GM18526 (cell line): ENCODE data around the gene MYRIP.

ENCODE experiments used
- POLR2A ChIP-seq: IDR thresholded peaks from 3 replicates; pipeline ENCODE4 v1.6.1; 2011; ENCODE audit not compliant: insufficient read length; ENCODE audit errors: extremely low read depth

MYRIP gene

DNA sequence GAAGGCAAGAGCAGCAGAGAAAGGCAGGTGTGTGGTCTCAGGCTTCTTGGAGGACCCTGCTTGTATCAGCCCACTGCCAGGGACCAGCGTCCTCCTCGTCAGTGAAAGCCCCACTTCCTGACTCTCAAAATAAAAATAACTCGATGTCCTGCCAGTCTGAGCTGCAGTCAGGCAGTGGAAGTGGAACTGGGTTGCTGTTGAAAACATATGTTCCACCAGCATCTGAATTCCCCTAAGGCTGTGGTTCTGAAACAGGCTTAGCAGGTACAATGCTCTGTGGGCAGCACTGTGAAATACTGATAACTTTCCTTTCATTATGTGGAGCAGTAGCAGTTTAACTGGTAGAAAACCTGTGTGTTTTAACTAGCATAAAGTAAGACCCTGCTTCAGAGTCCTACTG, 378.5 kb downstream of the MYRIP start:
- no peak for TF ChIP-seq POLR2A

DNA sequence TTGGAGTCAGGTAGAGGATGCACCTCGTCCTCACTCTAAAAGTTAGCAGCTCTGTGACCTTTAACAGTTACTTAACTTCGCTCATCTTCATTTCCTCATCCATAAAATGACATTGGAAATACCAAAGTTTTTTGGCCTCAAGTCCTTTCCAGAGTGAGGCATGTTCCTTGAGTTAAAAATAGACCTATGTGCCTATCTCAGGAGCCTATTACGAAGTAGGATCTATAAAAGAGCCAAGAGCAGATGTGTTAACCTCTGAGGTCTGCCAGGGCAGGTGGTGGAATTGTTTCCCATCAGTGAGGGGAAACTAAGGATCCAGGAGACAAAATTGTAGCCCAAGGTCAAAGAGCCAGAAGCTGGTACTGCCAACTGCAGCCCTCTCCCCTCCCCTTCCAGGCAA, 379.7 kb downstream of the MYRIP start:
- TF ChIP-seq POLR2A, result no peak

DNA sequence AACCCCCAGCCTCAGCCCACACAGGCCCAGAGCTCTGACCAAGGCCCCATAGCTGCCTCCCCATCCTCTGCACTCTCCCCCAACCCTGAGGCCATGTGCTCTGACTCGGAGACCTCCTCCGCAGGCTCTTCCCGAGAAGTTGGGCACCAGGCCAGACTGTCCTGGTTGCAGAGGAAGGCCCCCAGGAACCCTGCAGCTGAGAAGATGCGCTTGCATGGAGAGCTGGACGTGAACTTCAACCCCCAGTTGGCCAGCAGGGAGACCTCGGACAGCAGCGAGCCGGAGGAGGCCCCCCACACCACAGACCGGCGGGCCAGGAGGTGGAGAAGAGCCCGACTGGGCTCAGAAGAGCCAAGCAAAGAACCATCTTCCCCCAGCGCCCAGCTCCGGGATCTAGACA, 380.6 kb downstream of the MYRIP start:
- no peak for TF ChIP-seq POLR2A

DNA sequence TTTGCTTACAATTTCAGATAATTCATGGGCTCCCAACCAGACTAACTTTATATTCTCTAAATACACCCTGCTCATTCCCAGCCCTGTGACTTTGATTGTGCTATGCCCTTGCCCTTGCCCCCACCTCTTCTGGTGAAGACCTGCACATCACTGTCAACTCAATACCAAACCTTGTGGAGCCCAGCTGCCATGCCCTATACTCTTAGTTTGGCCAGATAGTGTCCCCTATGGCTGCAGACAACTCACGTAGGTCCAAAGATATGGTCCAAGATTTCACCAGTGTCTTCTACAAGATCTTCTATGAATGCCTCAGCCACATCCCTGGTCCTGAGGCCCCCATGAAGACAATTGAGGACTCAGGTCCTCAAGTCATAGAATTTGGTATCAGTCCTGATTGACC, 381.8 kb downstream of the MYRIP start:
- TF ChIP-seq POLR2A, result no peak

DNA sequence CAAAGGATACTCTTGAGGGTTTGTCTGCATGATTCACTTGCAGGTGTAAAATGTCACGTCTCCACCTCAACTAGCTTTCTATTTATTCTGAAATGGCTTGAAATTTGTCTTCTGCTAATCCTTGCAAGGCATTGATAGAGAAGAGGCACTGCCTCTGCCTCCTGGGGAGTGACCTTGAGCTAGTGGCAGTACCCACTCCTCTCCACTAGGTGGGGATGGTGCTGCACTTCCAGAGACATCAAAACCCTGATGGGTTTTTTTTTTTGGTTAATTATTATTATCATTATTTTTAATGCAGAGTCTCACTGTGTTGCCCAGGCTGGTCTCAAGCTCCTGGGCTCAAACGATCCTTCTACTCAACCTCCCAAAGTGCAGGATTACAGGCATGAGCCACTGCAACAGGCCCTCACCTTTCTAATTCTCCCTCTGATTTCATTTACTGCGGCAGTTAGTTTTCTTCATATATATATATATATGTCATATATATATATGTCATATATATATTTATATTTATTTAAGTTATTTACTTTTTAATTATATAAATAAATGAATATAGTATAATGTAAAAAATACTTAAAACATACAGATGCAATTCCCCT, 382.5 kb downstream of the MYRIP start:
- TF ChIP-seq POLR2A, result no peak

DNA sequence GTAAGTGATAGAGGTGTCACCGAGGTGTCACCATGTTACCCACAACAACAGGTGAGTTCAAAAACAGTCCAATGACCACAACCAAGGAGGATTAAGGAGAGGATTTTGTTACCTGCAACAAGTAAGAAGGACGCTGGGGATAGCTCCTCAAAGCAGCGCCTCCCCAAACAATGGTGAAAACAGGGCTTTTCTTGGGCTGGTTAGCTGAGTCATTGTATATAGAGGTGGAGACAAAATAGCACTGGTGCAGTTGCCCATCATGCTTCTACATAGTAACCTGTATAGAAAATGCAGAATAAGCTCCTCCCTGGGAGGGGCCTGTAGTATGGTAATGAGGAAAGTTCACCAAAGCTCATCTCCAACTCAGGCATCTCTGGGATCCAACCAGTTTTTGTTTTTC, 383.2 kb downstream of the MYRIP start:
- no peak for TF ChIP-seq POLR2A

DNA sequence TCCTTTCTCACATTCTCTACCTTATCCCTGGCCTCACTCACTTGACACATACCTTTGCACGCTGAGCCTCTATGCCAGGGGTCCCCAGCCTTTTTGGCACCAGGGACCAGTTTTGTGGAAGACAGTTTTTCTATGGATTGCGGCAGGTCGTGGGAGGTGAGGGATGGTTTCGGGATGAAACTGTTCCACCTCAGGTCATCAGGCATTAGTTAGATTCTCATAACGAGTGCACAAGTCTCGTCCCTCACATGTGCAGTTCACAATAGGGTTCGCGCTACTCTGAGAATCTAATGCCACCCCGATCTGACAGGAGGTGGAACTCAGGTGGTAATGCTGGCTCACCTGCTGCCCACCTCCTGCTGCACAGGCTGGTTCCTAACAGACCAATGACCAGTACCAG, 387.6 kb downstream of the MYRIP start:
- no peak for TF ChIP-seq POLR2A

DNA sequence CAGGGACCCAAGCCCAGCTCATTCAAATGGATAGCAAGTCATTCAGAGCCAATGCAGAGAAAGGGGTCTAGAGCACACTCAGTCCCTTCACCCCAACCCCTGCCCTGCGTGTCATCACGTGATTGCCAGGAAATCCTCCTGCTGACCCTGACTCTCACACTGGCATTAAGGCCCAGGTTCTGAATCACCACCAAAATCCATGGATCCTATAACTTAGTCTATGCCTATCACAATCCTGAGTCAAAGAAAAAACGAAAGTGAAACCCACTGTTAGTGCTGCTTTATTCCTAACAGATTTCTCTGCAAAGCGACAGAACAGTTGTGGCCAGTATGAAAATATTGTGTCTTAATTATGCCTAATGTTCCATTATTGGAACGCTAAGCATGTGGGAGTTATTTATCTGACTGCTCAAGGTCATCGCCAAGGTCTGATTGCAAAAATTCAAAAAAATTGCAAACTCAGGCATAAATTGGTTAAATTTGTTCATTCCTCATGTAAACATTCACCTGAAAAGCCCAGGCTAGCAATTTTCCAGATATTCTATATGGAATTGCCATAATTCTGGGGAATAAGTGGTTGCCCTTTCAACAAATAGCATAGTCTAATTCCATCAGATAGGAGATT, 391.4 kb downstream of the MYRIP start:
- no peak for TF ChIP-seq POLR2A

DNA sequence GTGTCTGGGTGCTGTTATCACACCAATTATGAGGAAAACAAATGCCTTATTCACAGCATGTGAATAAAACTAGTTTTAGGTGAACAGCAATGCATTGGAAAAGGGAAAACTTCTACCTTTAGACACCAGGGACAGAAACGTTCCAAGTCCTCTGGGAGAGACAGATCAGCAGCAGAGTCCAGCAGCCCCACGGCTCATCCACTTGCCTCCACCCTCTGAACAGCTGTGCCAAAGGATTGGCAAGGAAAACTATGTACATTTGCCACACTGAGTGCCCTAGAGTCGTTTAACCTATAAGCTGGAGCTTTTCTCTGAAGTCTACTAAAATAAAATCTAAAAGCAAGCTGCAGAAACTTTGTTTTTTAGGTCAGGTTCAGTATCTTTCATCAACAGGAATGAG, 392.4 kb downstream of the MYRIP start:
- TF ChIP-seq POLR2A, result no peak

DNA sequence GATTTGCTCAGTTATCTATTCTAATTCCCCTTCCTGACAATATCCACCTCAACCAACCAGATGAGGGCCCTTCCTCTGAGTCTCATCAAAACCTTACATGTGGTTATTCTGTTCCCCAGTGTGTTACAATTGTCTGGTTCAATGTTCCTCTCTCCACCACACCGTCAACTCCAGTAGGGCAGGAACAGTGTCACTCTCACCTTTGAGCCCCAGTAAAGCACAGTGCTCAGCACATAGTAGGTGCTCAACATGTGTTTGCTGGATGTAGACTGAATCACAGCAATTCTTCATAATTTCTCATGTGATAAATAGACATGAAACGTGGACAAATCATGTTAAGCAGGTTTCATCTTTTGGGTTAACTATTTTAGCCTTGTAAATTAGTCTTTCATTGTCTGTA, 397.1 kb downstream of the MYRIP start:
- no peak for TF ChIP-seq POLR2A

DNA sequence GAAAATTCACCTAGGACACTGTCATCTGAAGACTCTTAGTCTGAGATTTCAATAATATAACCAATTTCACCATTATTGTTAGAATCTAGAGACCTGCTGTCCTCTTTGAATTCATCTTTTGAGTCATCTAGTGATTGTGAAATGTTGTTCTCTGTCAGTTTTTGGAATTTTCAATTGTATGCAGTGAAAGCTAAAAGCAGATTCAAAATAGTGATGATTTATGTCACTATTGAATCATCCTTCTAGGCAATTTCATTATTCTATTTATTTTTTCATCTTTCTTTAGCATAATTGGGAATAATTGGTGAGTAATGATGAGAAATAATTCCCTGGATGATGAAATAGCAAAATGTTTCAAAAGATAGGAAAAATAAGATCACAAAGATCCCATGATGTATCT, 398.4 kb downstream of the MYRIP start:
- TF ChIP-seq POLR2A, result no peak

DNA sequence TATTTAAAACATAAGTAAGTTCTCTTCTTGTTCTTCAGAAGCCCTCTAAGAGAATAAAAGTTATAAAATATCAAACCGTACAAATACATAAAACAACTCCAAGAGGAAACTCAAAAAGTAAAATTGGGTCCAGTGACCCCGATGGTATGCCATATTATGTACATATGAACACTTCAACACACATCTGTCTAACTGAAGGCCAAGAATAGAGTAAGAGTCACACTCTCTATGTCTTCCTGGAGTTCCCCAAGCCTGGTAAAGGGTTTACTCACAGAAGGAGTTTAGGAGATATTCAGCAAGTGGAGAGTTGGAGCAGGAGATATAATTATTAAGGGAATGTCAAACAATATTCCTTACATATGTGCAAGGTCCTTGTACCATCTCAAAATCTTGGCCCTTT, 398.8 kb downstream of the MYRIP start:
- TF ChIP-seq POLR2A, result no peak

DNA sequence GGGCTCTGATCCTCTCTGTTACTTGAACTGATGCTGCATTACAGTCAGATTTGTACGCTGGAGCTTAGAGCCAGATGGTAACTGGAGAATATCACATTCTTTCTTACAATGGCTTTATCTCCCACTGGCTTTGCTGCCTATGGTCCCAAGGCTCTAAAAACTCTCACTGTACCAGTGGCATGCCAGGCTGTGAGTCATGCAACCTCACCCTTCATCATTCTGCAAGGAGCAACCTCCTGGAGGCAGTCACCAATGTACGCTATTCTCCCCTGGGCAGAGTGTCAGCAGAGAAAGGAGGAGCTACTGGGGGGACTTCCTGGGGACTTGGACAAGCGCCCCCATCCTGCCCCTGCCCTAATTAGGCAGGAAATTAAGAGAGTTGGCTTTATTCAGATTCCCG, 402.2 kb downstream of the MYRIP start:
- no peak for TF ChIP-seq POLR2A

DNA sequence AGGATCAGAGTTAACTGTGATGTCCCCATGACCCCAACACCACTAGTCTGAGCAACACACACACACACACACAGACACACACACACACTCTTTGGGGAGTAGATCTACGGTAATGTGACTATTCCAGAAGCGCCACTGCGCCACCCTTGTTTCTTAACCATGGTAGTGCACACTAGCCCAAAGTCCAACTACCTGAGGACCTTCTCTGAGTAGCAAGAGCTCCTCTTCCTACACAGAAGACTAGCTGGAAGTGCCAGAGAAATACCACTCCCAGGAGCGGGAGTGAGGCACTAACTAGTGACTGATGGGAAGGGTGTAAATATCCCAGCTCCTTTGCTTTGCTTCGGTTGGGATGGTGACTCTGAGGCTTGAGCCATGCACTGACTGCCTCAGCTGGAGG, 404.1 kb downstream of the MYRIP start:
- TF ChIP-seq POLR2A, result no peak

DNA sequence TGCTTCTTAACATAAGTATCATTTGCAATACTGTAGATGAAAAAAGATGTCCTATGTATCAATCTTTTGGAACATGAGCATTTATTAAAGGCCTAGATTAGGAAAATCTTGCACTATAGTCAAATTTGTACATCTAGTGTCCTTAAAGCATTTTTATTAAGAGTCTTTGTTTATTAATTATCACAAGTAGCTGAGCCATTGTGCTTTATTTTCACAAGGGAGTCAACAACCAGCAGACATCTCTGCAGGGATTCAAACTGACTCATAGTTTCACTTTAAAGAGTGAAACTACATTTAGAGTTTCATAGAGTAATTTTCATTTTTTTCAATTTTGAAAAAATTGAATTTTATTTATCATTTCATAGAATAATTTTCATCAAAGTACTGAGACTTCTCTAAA, 405.6 kb downstream of the MYRIP start:
- no peak for TF ChIP-seq POLR2A

DNA sequence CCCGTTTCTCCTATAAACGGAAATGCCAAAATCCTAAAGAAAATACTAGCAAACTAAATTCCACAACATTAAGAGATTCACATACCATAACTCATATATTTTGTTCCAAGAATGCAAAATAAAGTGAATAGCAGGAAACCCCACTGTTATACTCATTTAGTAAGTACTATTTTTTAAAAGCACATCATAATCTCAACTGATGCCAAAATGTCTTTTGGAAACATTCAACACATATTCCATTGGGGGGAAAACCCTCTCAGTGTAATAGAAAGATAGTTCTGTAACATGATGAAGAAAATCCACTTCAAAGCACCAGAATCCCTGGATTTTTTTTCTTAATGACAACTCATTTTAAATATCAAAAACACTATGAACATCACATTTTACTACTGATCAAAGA, 407.1 kb downstream of the MYRIP start:
- no peak for TF ChIP-seq POLR2A

DNA sequence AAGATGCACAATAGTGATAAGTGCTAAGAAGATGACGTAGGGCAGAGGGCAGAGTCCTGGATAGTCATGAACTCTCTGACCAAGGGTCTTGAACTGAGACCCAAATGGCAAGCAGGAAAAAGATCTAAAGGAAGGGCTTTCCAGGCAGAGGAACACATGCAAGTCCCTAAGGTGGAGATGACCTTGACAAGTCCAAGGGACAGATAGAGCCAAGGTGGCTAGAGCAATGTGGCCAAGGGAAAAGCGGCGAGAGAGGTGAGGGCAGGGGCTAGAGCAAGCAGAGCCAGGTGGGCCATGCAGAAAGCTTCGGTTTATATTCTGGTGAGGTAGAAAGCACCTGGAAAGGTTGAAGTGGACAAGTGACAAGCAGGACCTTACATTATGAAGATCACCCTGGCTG, 414.4 kb downstream of the MYRIP start:
- no peak for TF ChIP-seq POLR2A

DNA sequence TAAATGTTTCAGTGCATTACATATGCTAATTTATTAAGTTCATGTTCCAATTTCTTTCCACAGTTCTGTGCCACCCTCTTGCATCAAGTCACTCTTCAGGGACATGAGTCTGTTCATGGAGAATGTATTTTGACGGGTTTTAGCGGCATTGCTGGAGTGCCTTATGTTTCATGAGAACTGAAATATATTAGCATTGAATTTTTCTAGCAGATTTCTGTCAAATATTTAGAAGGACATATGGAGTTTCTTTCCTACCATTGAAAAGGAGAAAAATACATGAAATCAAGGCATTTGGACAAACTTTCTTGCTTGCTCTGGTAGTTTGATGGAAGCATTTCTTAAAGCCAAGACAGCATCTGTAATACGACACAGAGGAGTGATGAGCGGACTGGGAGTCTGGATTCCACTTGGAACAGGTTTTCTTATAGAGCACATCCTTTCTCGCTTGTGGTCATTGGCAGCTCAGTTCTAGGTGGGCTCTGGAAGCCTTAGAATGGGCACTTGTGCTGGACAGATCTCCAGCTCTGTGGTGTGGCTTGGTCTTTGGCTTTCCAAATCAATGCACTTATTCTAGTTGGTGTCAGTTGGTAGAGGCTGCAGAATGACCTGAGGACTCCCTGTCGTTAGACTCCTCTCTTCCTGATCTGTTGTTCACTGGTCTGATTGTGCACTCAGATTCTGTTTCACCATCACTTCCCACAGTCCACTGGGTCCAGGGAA, 415.5 kb downstream of the MYRIP start:
- no peak for TF ChIP-seq POLR2A

DNA sequence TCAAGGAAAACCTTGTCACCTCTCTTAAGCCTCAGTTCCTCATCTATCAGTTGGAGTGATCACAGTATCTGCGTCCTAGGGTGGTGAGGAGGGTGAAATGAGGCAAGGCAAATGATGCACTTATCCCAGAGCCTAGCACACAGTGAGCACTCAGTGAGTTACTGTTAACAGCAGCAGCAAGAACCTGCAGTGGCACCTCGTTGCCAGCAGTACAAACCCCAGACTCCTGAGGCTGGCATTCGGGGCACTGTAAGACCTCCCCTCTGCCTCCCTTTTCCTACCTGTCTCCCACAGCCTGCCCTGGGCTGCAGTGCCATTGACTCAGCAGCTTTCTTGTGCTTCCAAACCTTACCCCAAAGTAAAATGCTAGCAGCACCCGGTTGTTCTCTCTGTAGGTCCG, 417.2 kb downstream of the MYRIP start:
- TF ChIP-seq POLR2A, result no peak
